ENCODE results near the gene IRF2.

IRF2 gene

DNA sequence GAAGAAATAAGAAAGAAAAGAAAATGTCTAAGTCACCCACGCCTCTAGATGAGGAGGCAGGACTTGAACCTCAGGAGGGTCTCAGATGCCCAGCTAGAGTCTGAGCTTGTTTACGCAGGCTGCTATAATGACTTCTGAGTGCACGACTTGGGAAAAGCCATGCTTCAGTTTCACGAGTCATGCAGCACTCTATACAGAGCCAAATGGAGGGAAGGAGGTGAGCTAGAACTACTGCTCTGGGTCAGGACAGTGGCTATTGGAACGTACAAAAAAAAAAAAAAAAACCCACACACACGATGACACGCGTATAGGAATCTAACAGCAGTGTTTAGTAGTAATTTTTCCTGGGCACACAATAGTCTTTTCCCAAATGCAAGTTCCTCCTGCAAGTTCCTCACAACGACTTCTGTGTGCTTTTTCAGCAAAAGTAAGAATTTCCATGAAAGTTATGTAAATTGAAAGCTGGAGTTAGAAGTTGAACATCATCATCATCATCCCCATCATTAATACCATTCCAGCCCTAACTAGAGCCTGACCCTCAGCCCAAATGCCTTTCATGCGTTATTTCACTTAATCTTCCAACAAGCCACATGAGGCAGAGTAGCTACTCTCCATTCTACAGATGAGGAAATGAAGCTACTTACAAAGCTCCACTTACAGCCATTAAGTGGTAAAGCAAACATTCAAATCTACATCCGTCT lies 36.6 kb downstream of the IRF2 start:
- no peak overlapping the region for H3K4me3 ChIP-seq (ENCODE audit: low read depth, low read length)
- in situ Hi-C loops (cut with HindIII; ENCODE audit: low sequenced_read_pairs) = no loop called here
- TF ChIP-seq, protein P1, sequence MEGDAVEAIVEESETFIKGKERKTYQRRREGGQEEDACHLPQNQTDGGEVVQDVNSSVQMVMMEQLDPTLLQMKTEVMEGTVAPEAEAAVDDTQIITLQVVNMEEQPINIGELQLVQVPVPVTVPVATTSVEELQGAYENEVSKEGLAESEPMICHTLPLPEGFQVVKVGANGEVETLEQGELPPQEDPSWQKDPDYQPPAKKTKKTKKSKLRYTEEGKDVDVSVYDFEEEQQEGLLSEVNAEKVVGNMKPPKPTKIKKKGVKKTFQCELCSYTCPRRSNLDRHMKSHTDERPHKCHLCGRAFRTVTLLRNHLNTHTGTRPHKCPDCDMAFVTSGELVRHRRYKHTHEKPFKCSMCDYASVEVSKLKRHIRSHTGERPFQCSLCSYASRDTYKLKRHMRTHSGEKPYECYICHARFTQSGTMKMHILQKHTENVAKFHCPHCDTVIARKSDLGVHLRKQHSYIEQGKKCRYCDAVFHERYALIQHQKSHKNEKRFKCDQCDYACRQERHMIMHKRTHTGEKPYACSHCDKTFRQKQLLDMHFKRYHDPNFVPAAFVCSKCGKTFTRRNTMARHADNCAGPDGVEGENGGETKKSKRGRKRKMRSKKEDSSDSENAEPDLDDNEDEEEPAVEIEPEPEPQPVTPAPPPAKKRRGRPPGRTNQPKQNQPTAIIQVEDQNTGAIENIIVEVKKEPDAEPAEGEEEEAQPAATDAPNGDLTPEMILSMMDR (IDR thresholded peaks at IDR 0.05; ENCODE audit: low read depth, low read length) = no peak
- DNase-seq (ENCODE audit: low read depth, low spot score) = peak; percentile 14

DNA sequence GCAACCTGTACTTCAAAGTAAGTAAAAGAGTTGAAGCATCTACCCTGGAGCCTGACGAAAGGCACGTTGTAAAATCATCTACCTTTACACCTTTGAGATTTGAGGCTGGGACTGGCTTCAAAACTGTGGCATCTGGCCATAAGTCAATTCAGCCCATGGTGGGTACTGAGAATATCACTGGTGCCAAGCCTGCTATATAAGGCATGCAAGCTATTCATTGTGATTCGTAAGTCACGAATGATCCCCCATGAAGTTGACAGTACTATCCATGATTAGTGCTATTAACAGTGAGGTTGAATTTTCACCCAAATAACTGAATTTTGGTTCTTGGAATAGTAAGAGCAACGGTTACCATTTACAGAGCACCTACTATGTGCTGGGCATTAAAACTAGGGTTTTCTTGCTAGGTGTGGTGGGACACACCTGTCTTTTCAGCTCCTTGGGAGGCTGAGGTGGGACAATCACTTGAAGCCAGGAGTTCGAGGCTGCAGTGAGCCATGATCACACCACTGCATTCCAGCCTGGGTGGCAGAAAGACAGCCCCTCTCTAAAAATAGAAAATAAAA lies 39.8 kb downstream of the IRF2 start:
- no peak overlapping the region for H3K4me3 ChIP-seq (ENCODE audit: low read depth, low read length)
- TF ChIP-seq, protein P1 (IDR thresholded peaks at IDR 0.05; ENCODE audit: low read depth, low read length) = no peak
- no peak for DNase-seq (ENCODE audit: low read depth, low spot score)
- in situ Hi-C loops (cut with HindIII; ENCODE audit: low sequenced_read_pairs) = no loop called here

DNA sequence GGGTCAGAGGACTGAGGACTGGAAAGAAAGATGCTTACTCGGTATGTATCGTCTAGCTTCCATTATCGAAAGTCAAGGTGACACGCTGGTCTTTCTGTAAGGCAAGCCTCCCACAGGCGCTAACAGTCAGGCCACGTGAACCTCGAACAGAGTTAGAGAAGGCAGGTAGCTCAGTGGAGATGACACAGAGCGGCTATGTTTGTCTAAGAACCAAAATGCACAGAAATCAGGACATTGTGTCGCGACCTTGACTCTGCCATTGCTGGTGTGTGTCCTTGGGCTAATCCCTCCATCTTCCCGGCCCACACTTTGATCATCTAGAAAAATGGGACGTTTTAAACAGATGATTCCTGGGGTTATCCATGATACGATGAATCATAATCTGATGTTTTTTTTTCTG lies 40.3 kb downstream of the IRF2 start:
- TF ChIP-seq, protein P1 (IDR thresholded peaks at IDR 0.05; ENCODE audit: low read depth, low read length) = no peak
- in situ Hi-C loops (cut with HindIII; ENCODE audit: low sequenced_read_pairs) = no loop called here
- H3K4me3 ChIP-seq (ENCODE audit: low read depth, low read length) = no peak overlapping the region
- DNase-seq (ENCODE audit: low read depth, low spot score) = no peak

DNA sequence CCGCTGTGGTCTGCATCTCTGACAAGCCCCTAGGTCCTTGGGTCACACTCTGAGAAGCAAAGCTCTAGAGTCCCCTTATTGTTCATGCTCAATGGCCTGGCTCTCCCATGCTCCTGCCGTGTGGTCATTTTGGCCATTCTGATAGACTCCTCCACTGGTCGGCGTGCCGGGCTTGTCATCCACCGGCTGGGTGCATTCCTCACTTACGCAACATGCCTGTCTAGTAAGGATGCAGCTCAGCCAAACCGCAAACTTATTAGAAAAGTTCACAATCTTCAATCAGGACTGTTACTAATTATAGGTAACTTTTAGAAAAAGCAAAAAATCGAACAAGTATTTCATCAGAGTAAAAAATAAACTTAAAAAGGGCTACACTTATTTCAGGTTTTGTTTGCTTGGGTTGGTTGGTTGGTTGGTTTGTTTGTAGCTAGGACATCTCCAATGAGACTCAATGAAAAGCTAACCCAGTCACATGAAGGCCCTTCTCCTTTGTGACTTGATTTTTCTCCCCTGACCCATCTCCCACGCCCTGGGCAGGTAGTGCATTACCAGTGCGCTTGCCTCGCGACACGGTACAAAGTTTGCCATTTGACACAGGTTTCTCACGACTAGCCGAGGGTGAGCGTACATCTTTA lies 41.0 kb downstream of the IRF2 start:
- H3K4me3 ChIP-seq (ENCODE audit: low read depth, low read length) = no peak overlapping the region
- TF ChIP-seq, protein P1 (IDR thresholded peaks at IDR 0.05; ENCODE audit: low read depth, low read length) = no peak
- no peak for DNase-seq (ENCODE audit: low read depth, low spot score)
- in situ Hi-C loops (cut with HindIII; ENCODE audit: low sequenced_read_pairs) = no loop called here

DNA sequence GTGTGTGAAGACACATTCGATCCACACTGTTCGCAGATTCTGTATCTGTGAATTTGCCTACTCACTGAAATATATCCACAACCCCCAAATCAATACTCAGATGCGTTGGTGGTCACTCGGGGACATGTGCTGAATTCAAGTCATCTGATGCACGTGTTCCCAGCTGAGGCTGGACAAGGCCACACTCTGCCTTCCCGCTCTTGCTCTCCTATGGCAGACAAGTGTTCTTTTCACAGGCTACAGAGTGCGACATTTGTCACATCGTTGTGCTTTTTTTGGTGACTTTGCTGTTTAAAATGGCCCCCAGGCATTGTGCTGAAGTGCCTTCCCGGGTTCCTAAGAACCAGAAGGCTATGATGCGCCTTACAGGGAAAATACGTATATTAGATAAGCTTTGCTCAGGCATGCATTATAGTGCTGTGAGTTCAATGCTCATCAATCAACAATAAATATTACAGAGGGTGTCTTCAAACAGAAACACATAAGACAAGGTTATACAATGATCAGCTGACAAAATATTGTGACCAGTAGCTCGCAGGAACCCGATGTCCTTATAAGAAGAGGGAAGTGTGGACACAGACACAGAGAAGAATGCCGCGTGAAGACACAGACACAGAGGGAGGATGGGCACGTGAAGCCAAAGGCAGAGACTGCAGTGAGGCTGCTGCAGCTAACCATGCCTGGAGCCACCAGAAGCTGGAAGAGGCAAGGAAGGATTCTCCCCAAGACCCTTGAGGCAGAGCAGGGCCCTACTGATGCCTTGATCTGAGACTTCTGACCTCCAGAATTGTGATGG lies 42.0 kb downstream of the IRF2 start:
- TF ChIP-seq, protein P1 (IDR thresholded peaks at IDR 0.05; ENCODE audit: low read depth, low read length) = no peak
- H3K4me3 ChIP-seq (ENCODE audit: low read depth, low read length) = no peak overlapping the region
- DNase-seq (ENCODE audit: low read depth, low spot score) = no peak
- in situ Hi-C loops (cut with HindIII; ENCODE audit: low sequenced_read_pairs) = no loop called here

DNA sequence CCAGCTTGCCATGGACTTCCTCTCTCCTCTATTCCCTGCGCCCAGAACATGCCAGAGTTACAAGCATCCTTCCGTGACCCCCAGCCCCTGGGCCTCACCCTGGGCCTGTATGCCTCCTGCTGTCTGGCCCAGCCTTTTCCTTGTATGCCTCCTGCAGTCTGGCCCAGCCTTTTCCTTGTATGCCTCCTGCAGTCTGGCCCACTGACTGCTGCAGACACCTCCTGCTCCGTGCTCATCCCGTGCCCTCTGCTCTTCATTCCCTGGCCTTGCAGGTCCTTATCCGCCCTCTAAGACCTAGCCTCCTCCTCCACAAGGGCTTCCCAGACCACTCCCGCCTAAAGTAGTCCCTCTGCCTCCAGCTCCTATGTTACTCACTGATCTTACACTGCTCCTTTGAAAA lies 44.2 kb downstream of the IRF2 start:
- in situ Hi-C loops (cut with HindIII; ENCODE audit: low sequenced_read_pairs) = no loop called here
- no peak overlapping the region for H3K4me3 ChIP-seq (ENCODE audit: low read depth, low read length)
- TF ChIP-seq, protein P1 (IDR thresholded peaks at IDR 0.05; ENCODE audit: low read depth, low read length) = no peak
- DNase-seq (ENCODE audit: low read depth, low spot score) = no peak
